Activated T-helper 1 cell treated with anti-CD3 and anti-CD28 coated beads, Interleukin-12 subunit alpha, Interleukin-12 subunit beta, Interleukin-2, Interleukin-4 antibody, amounts not matched to agents 30 ng/mL and 10 ng/mL and 1 ng/mL, durations not matched to agents 14 hours and 24 hours and 36 hours (primary cell): ENCODE measurements around the gene CCNI. TPM values are rescaled to one million over a fixed set of nuclear protein-coding genes. Genes with fewer than 3 reads are reported as not detected.

Experiments
- DNase-seq: peaks from one replicate; pipeline ENCODE4 v3.0.0; 2021; ENCODE audit warnings: low spot score
- H3K27ac Mint-ChIP-seq: one replicate; pipeline ENCODE4 v1.8.0; 2021; ENCODE audit warnings: mild to moderate bottlenecking, mixed read lengths
- H3K27me3 Mint-ChIP-seq: one replicate; pipeline ENCODE4 v1.8.0; 2022; ENCODE audit warnings: mild to moderate bottlenecking, moderate library complexity, mixed read lengths; ENCODE audit not compliant: insufficient read depth
- H3K36me3 Mint-ChIP-seq: one replicate; pipeline ENCODE4 v1.8.0; 2021; ENCODE audit warnings: low read depth, mixed read lengths
- H3K4me1 Mint-ChIP-seq: one replicate; pipeline ENCODE4 v1.8.0; 2021; ENCODE audit warnings: low read depth, mixed read lengths
- H3K4me3 Mint-ChIP-seq: one replicate; pipeline ENCODE4 v1.8.0; 2021; ENCODE audit warnings: mild to moderate bottlenecking, moderate library complexity, mixed read lengths
- H3K9me3 Mint-ChIP-seq: one replicate; pipeline ENCODE4 v1.8.0; 2021; ENCODE audit warnings: mixed read lengths
- intact Hi-C: fragments of 100-400 bp; cut with micrococcal nuclease; formaldehyde crosslinking; loops from one replicate; pipeline ENCODE4 v1.15.1; 2024
- total RNA-seq: library from RNA; stranded (reverse); gene quantifications from 2 replicates; pipeline ENCODE4 v1.2.3, GENCODE V29; 2022

CCNI gene
- total RNA-seq, 1 donor from 2014 or later = 236 TPM

GRCh38 chr4:77007358-77008230 is 68.2 kb downstream of the CCNI start:
- H3K27ac Mint-ChIP-seq = peak overlapping the region; percentile 8
- no peak for DNase-seq
- peaks cover 11% of the 10 kb centered on the region for H3K36me3 Mint-ChIP-seq
- peak overlapping the region; percentile 27 for H3K4me3 Mint-ChIP-seq
- peaks cover 16% of the 10 kb centered on the region for H3K27me3 Mint-ChIP-seq
- intact Hi-C loops = loop anchor here (1.0 to 2.0 kb wide), 2 partner anchors 13 to 15 kb away; no protein-coding TSS in a partner anchor
- no peaks in the 10 kb centered on the region for H3K9me3 Mint-ChIP-seq
- H3K4me1 Mint-ChIP-seq = peaks cover 44% of the 10 kb centered on the region

- Mint-ChIP-seq H3K27me3 (peaks cover 17% of the 10 kb centered on the region), H3K9me3 (no peaks in the 10 kb centered on the region), H3K36me3 (peaks cover 11% of the 10 kb centered on the region), H3K27ac (no peak overlapping the region), H3K4me3 (no peak overlapping the region), H3K4me1 (peaks cover 44% of the 10 kb centered on the region)
- intact Hi-C loops = loop anchor here (1.0 to 2.0 kb wide), 2 partner anchors 13 to 16 kb away; no protein-coding TSS in a partner anchor
- DNase-seq = no peak
Observed at GRCh38 chr4:77006753-77007353, 68.9 kb downstream of the CCNI start.

GRCh38 chr4:77003400-77003799 is 72.4 kb downstream of the CCNI start:
- intact Hi-C loops = loop anchor here (1.0 kb wide), 1 partner anchor 8 kb away; no protein-coding TSS in a partner anchor
- peaks cover 18% of the 10 kb centered on the region for H3K27me3 Mint-ChIP-seq
- peaks cover 25% of the 10 kb centered on the region for H3K4me1 Mint-ChIP-seq
- no peak overlapping the region for H3K27ac Mint-ChIP-seq
- H3K9me3 Mint-ChIP-seq = no peaks in the 10 kb centered on the region
- H3K4me3 Mint-ChIP-seq = no peak overlapping the region
- peaks cover 4% of the 10 kb centered on the region for H3K36me3 Mint-ChIP-seq
- no peak for DNase-seq

GRCh38 chr4:77002321-77003107 is 73.3 kb downstream of the CCNI start:
- Mint-ChIP-seq H3K4me3 (no peak overlapping the region), H3K4me1 (peaks cover 16% of the 10 kb centered on the region), H3K27ac (no peak overlapping the region), H3K27me3 (peaks cover 18% of the 10 kb centered on the region), H3K36me3 (peaks cover 8% of the 10 kb centered on the region), H3K9me3 (no peaks in the 10 kb centered on the region)
- DNase-seq = no peak
- intact Hi-C loops = loop anchor here (1.0 kb wide), 1 partner anchor 7 kb away; no protein-coding TSS in a partner anchor

- Mint-ChIP-seq H3K27ac (no peak overlapping the region), H3K4me1 (peaks cover 10% of the 10 kb centered on the region), H3K9me3 (no peaks in the 10 kb centered on the region), H3K4me3 (no peak overlapping the region), H3K36me3 (peaks cover 11% of the 10 kb centered on the region), H3K27me3 (peaks cover 20% of the 10 kb centered on the region)
- intact Hi-C loops = no loop called here
- no peak for DNase-seq
Observed at GRCh38 chr4:77001907-77002306, 73.9 kb downstream of the CCNI start.

- DNase-seq = no peak
- Mint-ChIP-seq H3K27ac (no peak overlapping the region), H3K9me3 (no peaks in the 10 kb centered on the region), H3K36me3 (peaks cover 18% of the 10 kb centered on the region), H3K4me3 (no peak overlapping the region), H3K27me3 (peaks cover 14% of the 10 kb centered on the region), H3K4me1 (peaks cover 25% of the 10 kb centered on the region)
- intact Hi-C loops = loop anchor here (2.0 kb wide), 1 partner anchor 14 kb away; no protein-coding TSS in a partner anchor
Observed at GRCh38 chr4:76998251-76998901, 77.4 kb downstream of the CCNI start.

- intact Hi-C loops = no loop called here
- H3K4me3 Mint-ChIP-seq = no peak overlapping the region
- H3K27ac Mint-ChIP-seq = no peak overlapping the region
- DNase-seq = no peak
- peaks cover 10% of the 10 kb centered on the region for H3K27me3 Mint-ChIP-seq
- H3K36me3 Mint-ChIP-seq = peaks cover 21% of the 10 kb centered on the region
- peaks cover 27% of the 10 kb centered on the region for H3K4me1 Mint-ChIP-seq
- no peaks in the 10 kb centered on the region for H3K9me3 Mint-ChIP-seq
Observed at GRCh38 chr4:76997532-76997931, 78.3 kb downstream of the CCNI start.

Other genes with a start within 250 kb of the CCNI start
- not detected in 2 replicates for gene SOWAHB, start 177.8 kb downstream of the CCNI start, total RNA-seq
- 22.4 and 23.6 TPM in 2 replicates for gene SEPTIN11, start 126.2 kb downstream of the CCNI start, total RNA-seq
- gene CCNG2, start 81.2 kb upstream of the CCNI start, total RNA-seq = 7.8 and 8.3 TPM in 2 replicates